NCI-H2196 (cell line): Measurements from ENCODE around the gene TMC4.
A peak's percentile ranks its signal among the peaks of the same experiment; 100 is the strongest.
"Not testable (repeated sequence)": the region's sequence is repeated elsewhere in the genome, so short reads cannot be mapped to it uniquely, and the experiment has no call there.

ENCODE experiments used
- DNase-seq: peaks from one replicate; lab custom pipeline; 2025; ENCODE audit not compliant: unreplicated experiment; lab: John Stamatoyannopoulos, UW

Gene TMC4

GRCh38 chr19:54179262-54179852 is 6.4 kb upstream of the TMC4 start:
- no peak for DNase-seq

- peak; percentile 62 for DNase-seq
Measured at GRCh38 chr19:54178581-54179261, 5.8 kb upstream of the TMC4 start.

- no peak for DNase-seq
Measured at GRCh38 chr19:54173951-54174834, 1.2 kb upstream of the TMC4 start.

- DNase-seq: no peak
Measured at GRCh38 chr19:54173359-54173699, 369 bp upstream of the TMC4 start.

- DNase-seq: not testable (repeated sequence)
Measured at GRCh38 chr19:54171736-54172431, 1.1 kb downstream of the TMC4 start.

GRCh38 chr19:54169149-54169740 is 3.7 kb downstream of the TMC4 start:
- no peak for DNase-seq

- DNase-seq: peak; percentile 92
Measured at GRCh38 chr19:54168174-54168917, 4.6 kb downstream of the TMC4 start.

GRCh38 chr19:54165222-54165621 is 7.7 kb downstream of the TMC4 start:
- no peak for DNase-seq

- DNase-seq: peak; percentile 44
Measured at GRCh38 chr19:54164369-54165068, 8.4 kb downstream of the TMC4 start.

- no peak for DNase-seq
Measured at GRCh38 chr19:54162884-54163283, 10.1 kb downstream of the TMC4 start.

- DNase-seq: peak; percentile 81
Measured at GRCh38 chr19:54162241-54162805, 10.6 kb downstream of the TMC4 start.

- DNase-seq: no peak
Measured at GRCh38 chr19:54160854-54161253, 12.1 kb downstream of the TMC4 start.

- DNase-seq: peak; percentile 34
Measured at GRCh38 chr19:54160182-54160811, 12.7 kb downstream of the TMC4 start.

- peak; percentile 99 for DNase-seq
Measured at GRCh38 chr19:54159352-54160181, 13.4 kb downstream of the TMC4 start, which contains the start of gene LENG1. LENG1 (minus strand) TSS chr19:54159721; CDS start chr19:54159695, 26 bp downstream.

GRCh38 chr19:54158812-54159351 is 14.1 kb downstream of the TMC4 start:
- no peak for DNase-seq

- no peak for DNase-seq
Measured at GRCh38 chr19:54156953-54157352, 16.0 kb downstream of the TMC4 start.

- no peak for DNase-seq
Measured at GRCh38 chr19:54156490-54156889, 16.5 kb downstream of the TMC4 start.

- DNase-seq: no peak
Measured at GRCh38 chr19:54155694-54156093, 17.3 kb downstream of the TMC4 start.
